B cell (primary cell): ENCODE data around the gene ATF6B. TPM values are rescaled to one million over a fixed set of nuclear protein-coding genes. Genes with fewer than 3 reads are reported as not detected.

Experiments used
- ATAC-seq: fragments of 200-7000 bp; cut with Tn5 transposase; one replicate; pipeline ENCODE4 v1.10.0; 2021; ENCODE audit warnings: low read depth, mild to moderate bottlenecking, moderate number of reproducible peaks, moderate library complexity
- CTCF ChIA-PET: fragments of 350-600 bp; sonication (Branson Sonifier 250); formaldehyde crosslinking; loops from one replicate; lab custom pipeline; 2021; ENCODE audit warnings: antibody characterized with exemption, inconsistent platforms; lab: Charles Lee
- POLR2A ChIA-PET: fragments of 350-600 bp; sonication (Branson Sonifier 250); formaldehyde crosslinking; loops from one replicate; lab custom pipeline; 2021; ENCODE audit warnings: antibody characterized with exemption; lab: Charles Lee
- DNase-seq: peaks from one replicate; pipeline ENCODE4 v3.0.0; 2013
- H2AFZ ChIP-seq: 2 replicates; pipeline ENCODE4 v1.6.1; 2012; ENCODE audit warnings: mild to moderate bottlenecking, low read depth, low read length; ENCODE audit not compliant: insufficient read depth, poor library complexity, severe bottlenecking
- H3K27ac ChIP-seq, 2 donors: 1 replicate in 1 of 2; 2 replicates in 1 of 2; pipeline ENCODE4 v1.5.1; 2012 to 2013; ENCODE audit warnings: low read length in 2 of 2, mild to moderate bottlenecking in 2 of 2, moderate library complexity in 1 of 2
- H3K27me3 ChIP-seq, 4 experiments: fragments of 200-600 bp in 1 of 4; sonication (generic) in 1 of 4; replicated peaks in 1 of 4; 1 replicate in 2 of 4; 2 replicates in 2 of 4; pipeline versions ENCODE4 v1.6.1 to v1.7.0; 2013 to 2016; ENCODE audit warnings: low read length in 3 of 4, mild to moderate bottlenecking in 2 of 4, mixed read lengths in 1 of 4, moderate library complexity in 1 of 4; ENCODE audit not compliant: insufficient read depth in 4 of 4, control insufficient read depth in 3 of 4; ENCODE audit errors: control extremely low read depth in 1 of 4
- H3K36me3 ChIP-seq, 2 experiments: replicated peaks in 1 of 2; 1 replicate in 1 of 2; 2 replicates in 1 of 2; pipeline versions ENCODE4 v1.6.1 to v1.7.1; 2013; ENCODE audit warnings: low read length in 1 of 2; ENCODE audit not compliant: insufficient read depth in 2 of 2, control insufficient read depth in 1 of 2; ENCODE audit errors: control extremely low read depth in 1 of 2, extremely low read depth in 1 of 2
- H3K4me1 ChIP-seq, 2 donors: fragments of 200-600 bp in 1 of 2; sonication (generic) in 1 of 2; 1 replicate in 1 of 2; 2 replicates in 1 of 2; pipeline versions ENCODE4 v1.5.1 to v1.6.1; 2013 to 2017; ENCODE audit warnings: low read length in 2 of 2; ENCODE audit not compliant: control insufficient read depth in 2 of 2, insufficient read depth in 2 of 2
- H3K4me2 ChIP-seq: replicated peaks from 2 replicates; pipeline ENCODE3; 2012; ENCODE audit warnings: mild to moderate bottlenecking, low read depth, low read length; ENCODE audit not compliant: poor library complexity, severe bottlenecking
- H3K4me3 ChIP-seq, 5 experiments: fragments of 200-600 bp in 1 of 5; sonication (generic) in 1 of 5; 1 replicate in 3 of 5; 2 replicates in 2 of 5; pipeline versions ENCODE4 v1.5.1 to v1.7.0; 2011 to 2016; ENCODE audit warnings: low read length in 4 of 5, mild to moderate bottlenecking in 4 of 5, low read depth in 2 of 5, control low read depth in 1 of 5, moderate library complexity in 1 of 5; ENCODE audit not compliant: insufficient read depth in 1 of 5; ENCODE audit errors: control extremely low read depth in 1 of 5, extremely low read depth in 1 of 5
- H3K79me2 ChIP-seq: fragments of 200-600 bp; sonication (generic); one replicate; pipeline ENCODE4 v1.6.0; 2016; ENCODE audit warnings: low read length; ENCODE audit not compliant: control insufficient read depth, insufficient read depth
- H3K9ac ChIP-seq: fragments of 200-600 bp; sonication (generic); 2 replicates; pipeline ENCODE4 v1.6.1; 2017; ENCODE audit warnings: mild to moderate bottlenecking, low read length, moderate library complexity
- H3K9me3 ChIP-seq, 3 donors: one replicate each; pipeline versions ENCODE4 v1.6.1 to v1.7.1; 2013; ENCODE audit warnings: low read length in 2 of 3; ENCODE audit not compliant: control insufficient read depth in 2 of 3, insufficient read depth in 1 of 3; ENCODE audit errors: control extremely low read depth in 1 of 3
- H4K20me1 ChIP-seq: 2 replicates; pipeline ENCODE4 v1.6.0; 2012; ENCODE audit warnings: mild to moderate bottlenecking, low read length; ENCODE audit not compliant: insufficient read depth, control insufficient read depth, poor library complexity, severe bottlenecking
- H3K27ac Mint-ChIP-seq: one replicate; pipeline ENCODE4 v1.8.0; 2021; ENCODE audit warnings: mixed read lengths
- H3K27me3 Mint-ChIP-seq: one replicate; pipeline ENCODE4 v1.8.0; 2021; ENCODE audit warnings: mixed read lengths
- H3K4me1 Mint-ChIP-seq: one replicate; pipeline ENCODE4 v1.8.0; 2021; ENCODE audit warnings: mixed read lengths
- H3K4me3 Mint-ChIP-seq: one replicate; pipeline ENCODE4 v1.8.0; 2021; ENCODE audit warnings: mixed read lengths
- H3K9me3 Mint-ChIP-seq: one replicate; pipeline ENCODE4 v1.8.0; 2022; ENCODE audit warnings: mixed read lengths; ENCODE audit not compliant: insufficient read depth
- EZH2 ChIP-seq: IDR thresholded peaks from 2 replicates; pipeline ENCODE4 v1.6.1; 2012; ENCODE audit warnings: borderline replicate concordance, low read depth, mild to moderate bottlenecking, moderate library complexity, low read length; ENCODE audit not compliant: insufficient read depth, poor library complexity, severe bottlenecking
- WGBS: methylation state at CpG from one replicate; pipeline ENCODE4 v1.1.5; 2013; ENCODE audit warnings: missing lambda C conversion rate; ENCODE audit not compliant: insufficient coverage; 5-methylcytosine and 5-hydroxymethylcytosine counted together
- intact Hi-C: fragments of 100-400 bp; cut with micrococcal nuclease; formaldehyde crosslinking; loops from one replicate; pipeline ENCODE4 v1.10.0; 2022
- polyA plus RNA-seq: library from polyadenylated mRNA; depleted of rRNA; stranded (reverse); fragments of >200 nt; gene quantifications from 2 replicates; pipeline ENCODE4 v1.2.3, GENCODE V29; 2012
- total RNA-seq, 2 donors: library from RNA; stranded (reverse); fragments of 120-200 nt in 1 of 2; gene quantifications; 1 replicate in 1 of 2; 2 replicates in 1 of 2; pipeline versions ENCODE4 v1.2.3 to v1.2.4, GENCODE V29; 2013 to 2022
- TF ChIP-seq, protein P1 (sequence below): fragments of 200-600 bp; IDR thresholded peaks from one replicate; pipeline ENCODE4 v1.8.0; 2022; ENCODE audit warnings: antibody characterized with exemption, mild to moderate bottlenecking

Gene ATF6B
- total and polyA plus RNA-seq, 2 donors (not counting 1 experiment from before 2014, with no cell fraction given) = 180 to 201 TPM

DNA sequence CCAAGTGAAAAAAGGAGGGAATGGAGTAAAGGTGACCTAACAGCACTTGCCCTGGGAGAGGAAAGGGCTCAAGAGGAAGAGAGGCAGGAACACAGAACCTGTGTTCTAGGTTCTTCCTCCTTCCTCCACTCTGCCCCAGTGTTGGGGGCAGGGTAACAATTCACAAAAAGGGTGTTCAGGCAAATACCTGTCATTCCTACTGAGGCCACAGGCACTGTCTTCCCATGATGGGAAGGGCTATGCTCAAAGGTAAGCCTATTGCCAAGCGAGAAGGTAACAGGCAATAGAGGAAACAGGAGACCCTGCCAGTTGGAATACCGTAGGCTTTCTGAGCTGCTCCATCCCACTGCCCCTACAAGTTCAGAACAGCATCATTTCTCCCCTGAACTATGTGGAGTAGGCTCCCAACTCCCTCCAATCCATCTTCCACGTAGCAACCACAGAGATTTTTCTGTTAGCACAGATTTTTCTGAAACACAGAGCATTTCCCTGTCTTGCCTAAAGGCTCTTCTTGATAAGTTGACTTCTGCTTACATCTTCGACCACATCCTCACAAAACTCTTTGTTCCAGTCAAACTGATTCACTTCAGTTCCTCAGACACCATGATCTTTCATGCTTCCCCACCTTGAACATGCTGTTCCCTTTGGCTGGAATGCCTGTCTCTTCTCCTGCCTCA, 45.1 kb upstream of the ATF6B start:
- Histone ChIP-seq H3K9me3 (no peaks in the 10 kb centered on the region), H3K4me3 (no peak overlapping the region), H3K27ac (no peak overlapping the region), H3K9ac (no peak overlapping the region), H2AFZ (no peak overlapping the region), H3K4me1 (peaks cover 23 to 43% of the 10 kb centered on the region in 2 donors), H3K36me3 (peaks cover 7 to 20% of the 10 kb centered on the region in 2 experiments), H3K79me2 (peaks cover 12% of the 10 kb centered on the region), H3K4me2 (no peak overlapping the region), H3K27me3 (no peaks in the 10 kb centered on the region), H4K20me1 (no peaks in the 10 kb centered on the region)
- 82% methylated on average over 4 of the region's 4 CpGs for WGBS
- peak overlapping the region; percentile 2 for H3K4me3 Mint-ChIP-seq
- DNase-seq (no peak), ATAC-seq (no peak)
- peaks cover 47% of the 10 kb centered on the region for H3K4me1 Mint-ChIP-seq
- intact Hi-C loops = no loop called here
- POLR2A ChIA-PET = no interaction called here
- TF ChIP-seq, protein P1, sequence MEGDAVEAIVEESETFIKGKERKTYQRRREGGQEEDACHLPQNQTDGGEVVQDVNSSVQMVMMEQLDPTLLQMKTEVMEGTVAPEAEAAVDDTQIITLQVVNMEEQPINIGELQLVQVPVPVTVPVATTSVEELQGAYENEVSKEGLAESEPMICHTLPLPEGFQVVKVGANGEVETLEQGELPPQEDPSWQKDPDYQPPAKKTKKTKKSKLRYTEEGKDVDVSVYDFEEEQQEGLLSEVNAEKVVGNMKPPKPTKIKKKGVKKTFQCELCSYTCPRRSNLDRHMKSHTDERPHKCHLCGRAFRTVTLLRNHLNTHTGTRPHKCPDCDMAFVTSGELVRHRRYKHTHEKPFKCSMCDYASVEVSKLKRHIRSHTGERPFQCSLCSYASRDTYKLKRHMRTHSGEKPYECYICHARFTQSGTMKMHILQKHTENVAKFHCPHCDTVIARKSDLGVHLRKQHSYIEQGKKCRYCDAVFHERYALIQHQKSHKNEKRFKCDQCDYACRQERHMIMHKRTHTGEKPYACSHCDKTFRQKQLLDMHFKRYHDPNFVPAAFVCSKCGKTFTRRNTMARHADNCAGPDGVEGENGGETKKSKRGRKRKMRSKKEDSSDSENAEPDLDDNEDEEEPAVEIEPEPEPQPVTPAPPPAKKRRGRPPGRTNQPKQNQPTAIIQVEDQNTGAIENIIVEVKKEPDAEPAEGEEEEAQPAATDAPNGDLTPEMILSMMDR = no peak
- TF ChIP-seq EZH2 = no peak
- no peaks in the 10 kb centered on the region for H3K9me3 Mint-ChIP-seq
- H3K27ac Mint-ChIP-seq = no peak overlapping the region
- no peaks in the 10 kb centered on the region for H3K27me3 Mint-ChIP-seq
- CTCF ChIA-PET = no interaction called here

DNA sequence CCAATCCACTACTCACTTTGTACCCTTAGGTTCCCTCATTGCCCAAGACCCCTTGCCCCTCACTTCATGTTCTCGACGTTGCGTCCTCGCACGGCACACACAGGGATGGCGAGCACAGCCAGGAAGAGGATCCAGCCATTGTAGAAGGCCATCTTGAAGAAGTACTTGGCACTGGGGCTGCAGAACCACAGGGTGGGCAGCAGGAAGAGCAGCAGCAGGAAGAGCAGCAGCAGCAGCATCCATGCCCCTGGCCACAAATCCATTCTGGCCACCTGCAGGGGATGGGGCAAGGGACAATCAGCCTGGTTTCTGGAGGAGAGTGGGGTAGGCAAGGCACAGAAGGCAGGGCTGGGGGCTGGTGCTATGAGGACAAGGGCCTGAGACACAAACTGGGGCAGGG, 43.2 kb upstream of the ATF6B start:
- H3K4me2 ChIP-seq = no peak overlapping the region
- ChIA-PET POLR2A (no interaction called here), CTCF (interaction anchor here (1.1 kb wide), 1 partner anchor 52 kb away, joined by 3 read pairs; no protein-coding TSS in a partner anchor)
- H4K20me1 ChIP-seq = no peaks in the 10 kb centered on the region
- H3K9me3 Mint-ChIP-seq = no peaks in the 10 kb centered on the region
- H3K9ac ChIP-seq = no peak overlapping the region
- H3K27ac Mint-ChIP-seq = no peak overlapping the region
- H3K4me1 ChIP-seq = peaks cover 11 to 30% of the 10 kb centered on the region in 2 donors
- H3K4me3 ChIP-seq = no peak overlapping the region
- no peaks in the 10 kb centered on the region for H3K9me3 ChIP-seq
- intact Hi-C loops = no loop called here
- no peak overlapping the region for H3K27ac ChIP-seq
- H3K27me3 ChIP-seq = no peaks in the 10 kb centered on the region
- no peak for DNase-seq
- H3K4me3 Mint-ChIP-seq = no peak overlapping the region
- peaks cover 34% of the 10 kb centered on the region for H3K4me1 Mint-ChIP-seq
- H2AFZ ChIP-seq = no peak overlapping the region
- H3K79me2 ChIP-seq = peaks cover 12% of the 10 kb centered on the region
- H3K36me3 ChIP-seq = peaks cover 7 to 23% of the 10 kb centered on the region in 2 experiments
- no peak for ATAC-seq
- H3K27me3 Mint-ChIP-seq = no peaks in the 10 kb centered on the region
- WGBS = 98% methylated on average over 6 of the region's 6 CpGs
- TF ChIP-seq EZH2 = no peak
- TF ChIP-seq, protein P1 = no peak
